ENCODE data around the gene GGCX.
"Not testable (repeated sequence)": the region's sequence is repeated elsewhere in the genome, so short reads cannot be mapped to it uniquely, and the experiment has no call there.

DNA sequence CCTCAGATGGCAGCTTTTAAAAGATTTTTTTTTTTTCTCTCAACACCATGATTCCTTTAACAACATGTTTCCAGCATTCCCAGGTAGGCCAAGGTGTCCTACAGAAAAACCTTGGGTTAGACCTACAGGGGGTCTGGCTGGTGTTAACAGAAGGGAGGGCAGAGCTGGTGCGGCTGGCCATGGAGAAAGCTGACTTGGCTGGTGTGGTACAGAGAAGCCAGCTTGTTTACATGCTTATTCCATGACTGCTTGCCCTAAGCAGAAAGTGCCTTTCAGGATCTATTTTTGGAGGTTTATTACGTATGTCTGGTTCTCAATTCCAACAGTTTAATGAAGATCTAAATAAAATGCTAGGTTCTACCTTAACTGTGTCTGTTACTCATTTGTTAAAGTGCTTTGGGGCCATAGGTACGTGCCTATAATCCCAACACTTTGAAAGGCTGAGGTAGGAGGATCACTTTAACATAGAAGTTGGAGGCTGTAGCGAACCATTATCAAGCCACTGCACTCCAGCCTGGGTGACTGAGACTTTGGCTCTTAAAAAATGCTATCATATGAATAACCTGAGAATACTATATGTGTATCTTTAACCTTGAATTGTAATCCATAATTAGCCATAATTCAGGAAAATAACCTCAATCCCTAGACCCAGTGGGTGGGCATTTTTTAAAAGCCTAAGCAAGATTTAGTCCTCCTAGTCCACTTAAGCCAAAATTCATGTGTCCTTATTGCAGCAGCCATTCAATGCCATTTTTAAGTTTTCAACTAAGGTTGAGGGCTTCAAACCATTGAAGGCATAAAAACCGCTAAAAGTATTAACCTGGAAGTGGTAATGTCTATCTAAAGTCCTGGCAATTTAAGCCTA, 16.1 kb downstream of the GGCX start:
- TF ChIP-seq POLR2A, FOS (IDR thresholded peaks at IDR 0.05; ENCODE audit: low read depth, low read length): not testable (repeated sequence)
- TF ChIP-seq, protein P1, sequence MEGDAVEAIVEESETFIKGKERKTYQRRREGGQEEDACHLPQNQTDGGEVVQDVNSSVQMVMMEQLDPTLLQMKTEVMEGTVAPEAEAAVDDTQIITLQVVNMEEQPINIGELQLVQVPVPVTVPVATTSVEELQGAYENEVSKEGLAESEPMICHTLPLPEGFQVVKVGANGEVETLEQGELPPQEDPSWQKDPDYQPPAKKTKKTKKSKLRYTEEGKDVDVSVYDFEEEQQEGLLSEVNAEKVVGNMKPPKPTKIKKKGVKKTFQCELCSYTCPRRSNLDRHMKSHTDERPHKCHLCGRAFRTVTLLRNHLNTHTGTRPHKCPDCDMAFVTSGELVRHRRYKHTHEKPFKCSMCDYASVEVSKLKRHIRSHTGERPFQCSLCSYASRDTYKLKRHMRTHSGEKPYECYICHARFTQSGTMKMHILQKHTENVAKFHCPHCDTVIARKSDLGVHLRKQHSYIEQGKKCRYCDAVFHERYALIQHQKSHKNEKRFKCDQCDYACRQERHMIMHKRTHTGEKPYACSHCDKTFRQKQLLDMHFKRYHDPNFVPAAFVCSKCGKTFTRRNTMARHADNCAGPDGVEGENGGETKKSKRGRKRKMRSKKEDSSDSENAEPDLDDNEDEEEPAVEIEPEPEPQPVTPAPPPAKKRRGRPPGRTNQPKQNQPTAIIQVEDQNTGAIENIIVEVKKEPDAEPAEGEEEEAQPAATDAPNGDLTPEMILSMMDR (conservative IDR thresholded peaks at IDR 0.05; ENCODE audit: low read depth, low read length): not testable (repeated sequence)

Measured in IMR-90 (cell line).